Measurements from ENCODE around the gene KCND2. TPM values are rescaled to one million over a fixed set of nuclear protein-coding genes. Genes with fewer than 3 reads are reported as not detected.
"Not testable (repeated sequence)": the region's sequence is repeated elsewhere in the genome, so short reads cannot be mapped to it uniquely, and the experiment has no call there.

KCND2 gene
- total RNA-seq, 1 donor from 2014 or later = 0.61 TPM

- DNase-seq = no peak
- no peaks in the 10 kb centered on the region for H3K9me3 ChIP-seq
- no peak for ATAC-seq
- H3K36me3 ChIP-seq = no peaks in the 10 kb centered on the region
- intact Hi-C loops (cut with DNase I) = no loop called here
- H3K27ac ChIP-seq = no peak overlapping the region
- no peaks in the 10 kb centered on the region for H3K4me1 ChIP-seq
- H3K27me3 ChIP-seq = no peaks in the 10 kb centered on the region
- no peak overlapping the region for H3K4me3 ChIP-seq
- TF ChIP-seq CTCF (IDR thresholded peaks at IDR 0.05) = no peak
Measured at GRCh38 chr7:120564145-120564544, 291.2 kb downstream of the KCND2 start.

GRCh38 chr7:120567204-120567603, 294.2 kb downstream of the KCND2 start:
- Histone ChIP-seq H3K9me3 (no peaks in the 10 kb centered on the region), H3K36me3 (no peaks in the 10 kb centered on the region), H3K4me3 (no peak overlapping the region), H3K27me3 (no peaks in the 10 kb centered on the region), H3K4me1 (no peaks in the 10 kb centered on the region), H3K27ac (no peak overlapping the region)
- intact Hi-C loops (cut with DNase I) = no loop called here
- ATAC-seq = no peak
- no peak for TF ChIP-seq CTCF (IDR thresholded peaks at IDR 0.05)
- DNase-seq = no peak

GRCh38 chr7:120578657-120579056, 305.7 kb downstream of the KCND2 start:
- H3K9me3 ChIP-seq; H3K4me3 ChIP-seq; H3K36me3 ChIP-seq; H3K27me3 ChIP-seq; DNase-seq; H3K4me1 ChIP-seq; intact Hi-C loops (cut with DNase I); ATAC-seq; H3K27ac ChIP-seq: not testable (repeated sequence)

- no peaks in the 10 kb centered on the region for H3K4me1 ChIP-seq
- no peaks in the 10 kb centered on the region for H3K27me3 ChIP-seq
- H3K27ac ChIP-seq = no peak overlapping the region
- no peak for TF ChIP-seq CTCF (IDR thresholded peaks at IDR 0.05)
- no peaks in the 10 kb centered on the region for H3K9me3 ChIP-seq
- intact Hi-C loops (cut with DNase I) = no loop called here
- H3K4me3 ChIP-seq = no peak overlapping the region
- no peak for DNase-seq
- no peak for ATAC-seq
- no peaks in the 10 kb centered on the region for H3K36me3 ChIP-seq
Measured at GRCh38 chr7:120582916-120583315, 309.9 kb downstream of the KCND2 start.

GRCh38 chr7:120583899-120584586, 311.1 kb downstream of the KCND2 start:
- H3K4me3 ChIP-seq = no peak overlapping the region
- H3K27me3 ChIP-seq = no peaks in the 10 kb centered on the region
- TF ChIP-seq CTCF (IDR thresholded peaks at IDR 0.05) = no peak
- no peaks in the 10 kb centered on the region for H3K4me1 ChIP-seq
- H3K27ac ChIP-seq = no peak overlapping the region
- no peak for ATAC-seq
- no peaks in the 10 kb centered on the region for H3K36me3 ChIP-seq
- intact Hi-C loops (cut with DNase I) = no loop called here
- H3K9me3 ChIP-seq = no peaks in the 10 kb centered on the region
- DNase-seq = no peak

GRCh38 chr7:120586571-120586970, 313.6 kb downstream of the KCND2 start:
- Histone ChIP-seq H3K27ac (no peak overlapping the region), H3K4me3 (no peak overlapping the region), H3K4me1 (no peaks in the 10 kb centered on the region), H3K36me3 (no peaks in the 10 kb centered on the region), H3K9me3 (no peaks in the 10 kb centered on the region), H3K27me3 (no peaks in the 10 kb centered on the region)
- DNase-seq (no peak), ATAC-seq (no peak)
- no peak for TF ChIP-seq CTCF (IDR thresholded peaks at IDR 0.05)
- intact Hi-C loops (cut with DNase I) = no loop called here
